NCI-H226 (cell line): ENCODE data around the gene LRMDA.

ENCODE experiments used
- DNase-seq: peaks from one replicate; pipeline ENCODE4 v3.0.0-alpha.2; 2015

The LRMDA gene

GRCh38 chr10:75649466-75649865 is 218.0 kb downstream of the LRMDA start:
- DNase-seq = no peak

- DNase-seq = no peak
These were observed 219.2 kb downstream of the LRMDA start for GRCh38 chr10:75650648-75651047.

GRCh38 chr10:75651417-75651816 is 220.0 kb downstream of the LRMDA start:
- no peak for DNase-seq

GRCh38 chr10:75652146-75652740 is 220.8 kb downstream of the LRMDA start:
- no peak for DNase-seq

GRCh38 chr10:75653761-75654160 is 222.3 kb downstream of the LRMDA start:
- no peak for DNase-seq

GRCh38 chr10:75654171-75654771 is 222.8 kb downstream of the LRMDA start:
- DNase-seq = no peak

- no peak for DNase-seq
These were observed 223.3 kb downstream of the LRMDA start for GRCh38 chr10:75654772-75655171.

- DNase-seq = peak; percentile 42
These were observed 224.5 kb downstream of the LRMDA start for GRCh38 chr10:75655791-75656451.

- DNase-seq = no peak
These were observed 225.9 kb downstream of the LRMDA start for GRCh38 chr10:75657351-75657750.

GRCh38 chr10:75658036-75658435 is 226.6 kb downstream of the LRMDA start:
- no peak for DNase-seq

GRCh38 chr10:75658496-75658895 is 227.1 kb downstream of the LRMDA start:
- no peak for DNase-seq

GRCh38 chr10:75658915-75659314 is 227.5 kb downstream of the LRMDA start:
- DNase-seq = no peak

GRCh38 chr10:75660823-75661222 is 229.4 kb downstream of the LRMDA start:
- DNase-seq = no peak

- DNase-seq = peak; percentile 10
These were observed 231.3 kb downstream of the LRMDA start for GRCh38 chr10:75662715-75663114.

- peak; percentile 35 for DNase-seq
These were observed 232.7 kb downstream of the LRMDA start for GRCh38 chr10:75663947-75664664.

- DNase-seq = no peak
These were observed 233.5 kb downstream of the LRMDA start for GRCh38 chr10:75664968-75665367.

GRCh38 chr10:75665707-75666106 is 234.3 kb downstream of the LRMDA start:
- DNase-seq = no peak

- no peak for DNase-seq
These were observed 240.8 kb downstream of the LRMDA start for GRCh38 chr10:75672111-75672671.

- DNase-seq = peak; percentile 26
These were observed 241.4 kb downstream of the LRMDA start for GRCh38 chr10:75672842-75673241.

- no peak for DNase-seq
These were observed 246.1 kb downstream of the LRMDA start for GRCh38 chr10:75677541-75677940.

GRCh38 chr10:75678527-75678926 is 247.1 kb downstream of the LRMDA start:
- DNase-seq = no peak

- no peak for DNase-seq
These were observed 248.1 kb downstream of the LRMDA start for GRCh38 chr10:75679536-75679935.

- DNase-seq = no peak
These were observed 249.9 kb downstream of the LRMDA start for GRCh38 chr10:75681334-75681733.
